Testis (tissue), 3 donors: ENCODE data around the gene TRAPPC12. TPM values are rescaled to one million over a fixed set of nuclear protein-coding genes. Genes with fewer than 3 reads are reported as not detected.
A peak's percentile ranks its signal among the peaks of the same experiment; 100 is the strongest.
"Not testable (repeated sequence)": the region's sequence is repeated elsewhere in the genome, so short reads cannot be mapped to it uniquely, and the experiment has no call there.

ENCODE experiments used
- DNase-seq: peaks from one replicate; pipeline ENCODE4 v3.0.0-alpha.2; 2019
- H3K27ac ChIP-seq, 2 donors: fragments of 200-600 bp; sonication (generic); one replicate each; pipeline ENCODE4 v1.5.1; 2019
- H3K27me3 ChIP-seq: fragments of 200-600 bp; sonication (generic); one replicate; pipeline ENCODE4 v1.5.1; 2019
- H3K36me3 ChIP-seq: fragments of 200-600 bp; sonication (generic); one replicate; pipeline ENCODE4 v1.5.1; 2017; ENCODE audit warnings: low read depth; ENCODE audit errors: missing control alignments
- H3K4me1 ChIP-seq: fragments of 200-600 bp; sonication (generic); one replicate; pipeline ENCODE4 v1.5.1; 2019
- H3K4me3 ChIP-seq, 2 donors: fragments of 200-600 bp; sonication (generic); one replicate each; pipeline ENCODE4 v1.5.1; 2017 to 2019
- H3K9me3 ChIP-seq: fragments of 200-600 bp; sonication (generic); one replicate; pipeline ENCODE4 v1.5.1; 2017
- POLR2A ChIP-seq: fragments of 450-650 bp; IDR thresholded peaks from one replicate; pipeline ENCODE4 v1.6.1; 2017; ENCODE audit warnings: antibody characterized with exemption, mild to moderate bottlenecking, moderate library complexity
- WGBS, 2 donors: methylation state at CpG; one replicate each; pipeline ENCODE4 v1.1.5; 2018; 5-methylcytosine and 5-hydroxymethylcytosine counted together
- intact Hi-C: fragments of 100-400 bp; cut with DNase I; formaldehyde crosslinking; loops from one replicate; pipeline ENCODE4 v1.15.1; 2023; ENCODE audit warnings: low total_unique reads
- polyA plus RNA-seq: library from polyadenylated mRNA; stranded (reverse); fragments of 350-450 nt; fragmentation: Illumina TruSeq; extraction: RNeasy Lipid Tissue Mini Kit (QIAGEN cat#74804); gene quantifications from one replicate; pipeline ENCODE4 v1.2.3, GENCODE V29; 2014; ENCODE audit warnings: low read depth, low replicate concordance; ENCODE audit not compliant: insufficient read depth
- total RNA-seq, 2 donors: library from RNA; depleted of rRNA; stranded (reverse); fragments of >200 nt; gene quantifications; one replicate each; pipeline ENCODE4 v1.2.3, GENCODE V29; 2016
- TF ChIP-seq, protein P1 (sequence below), 3 experiments: fragments of 450-650 bp in 2 of 3; fragments of 200-600 bp in 1 of 3; sonication (generic) in 1 of 3; IDR thresholded peaks; one replicate each; pipeline ENCODE4 v1.5.1; 2016 to 2019; ENCODE audit warnings: antibody characterized with exemption in 3 of 3, mild to moderate bottlenecking in 2 of 3, moderate library complexity in 1 of 3

The TRAPPC12 gene
- total and polyA plus RNA-seq, 3 donors from 2014 or later = 172 to 406 (median 236) TPM

DNA sequence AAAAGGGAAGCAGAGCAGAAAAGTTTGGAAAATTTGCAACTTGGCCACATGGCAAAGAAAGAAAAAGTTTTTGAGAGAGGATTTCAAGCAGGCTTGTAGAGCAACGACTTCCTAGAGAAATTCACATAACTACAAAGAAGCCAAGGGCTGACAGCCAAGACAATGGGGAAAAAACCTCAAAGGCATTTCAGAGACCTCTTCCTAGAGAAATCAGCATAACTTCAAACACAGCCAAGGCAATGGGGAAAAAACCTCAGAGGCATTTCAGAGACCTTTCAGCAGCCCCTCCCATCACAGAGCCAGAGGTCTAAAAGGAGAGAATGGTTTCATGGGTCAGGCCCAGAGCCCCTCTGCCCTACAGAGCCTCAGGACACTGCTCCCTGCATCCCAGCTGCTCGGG lies 132.6 kb downstream of the TRAPPC12 start:
- WGBS, 2 donors = 41 to 66% methylated on average over 1 to 2 of the region's 2 CpGs
- Histone ChIP-seq H3K4me1 (no peaks in the 10 kb centered on the region), H3K27ac (no peak overlapping the region), H3K36me3 (no peaks in the 10 kb centered on the region), H3K27me3 (no peaks in the 10 kb centered on the region), H3K4me3 (no peak overlapping the region), H3K9me3 (no peaks in the 10 kb centered on the region)
- TF ChIP-seq, protein P1, sequence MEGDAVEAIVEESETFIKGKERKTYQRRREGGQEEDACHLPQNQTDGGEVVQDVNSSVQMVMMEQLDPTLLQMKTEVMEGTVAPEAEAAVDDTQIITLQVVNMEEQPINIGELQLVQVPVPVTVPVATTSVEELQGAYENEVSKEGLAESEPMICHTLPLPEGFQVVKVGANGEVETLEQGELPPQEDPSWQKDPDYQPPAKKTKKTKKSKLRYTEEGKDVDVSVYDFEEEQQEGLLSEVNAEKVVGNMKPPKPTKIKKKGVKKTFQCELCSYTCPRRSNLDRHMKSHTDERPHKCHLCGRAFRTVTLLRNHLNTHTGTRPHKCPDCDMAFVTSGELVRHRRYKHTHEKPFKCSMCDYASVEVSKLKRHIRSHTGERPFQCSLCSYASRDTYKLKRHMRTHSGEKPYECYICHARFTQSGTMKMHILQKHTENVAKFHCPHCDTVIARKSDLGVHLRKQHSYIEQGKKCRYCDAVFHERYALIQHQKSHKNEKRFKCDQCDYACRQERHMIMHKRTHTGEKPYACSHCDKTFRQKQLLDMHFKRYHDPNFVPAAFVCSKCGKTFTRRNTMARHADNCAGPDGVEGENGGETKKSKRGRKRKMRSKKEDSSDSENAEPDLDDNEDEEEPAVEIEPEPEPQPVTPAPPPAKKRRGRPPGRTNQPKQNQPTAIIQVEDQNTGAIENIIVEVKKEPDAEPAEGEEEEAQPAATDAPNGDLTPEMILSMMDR (IDR thresholded peaks at IDR 0.05) = no peak
- no peak for TF ChIP-seq POLR2A
- intact Hi-C loops = no loop called here
- DNase-seq = no peak

DNA sequence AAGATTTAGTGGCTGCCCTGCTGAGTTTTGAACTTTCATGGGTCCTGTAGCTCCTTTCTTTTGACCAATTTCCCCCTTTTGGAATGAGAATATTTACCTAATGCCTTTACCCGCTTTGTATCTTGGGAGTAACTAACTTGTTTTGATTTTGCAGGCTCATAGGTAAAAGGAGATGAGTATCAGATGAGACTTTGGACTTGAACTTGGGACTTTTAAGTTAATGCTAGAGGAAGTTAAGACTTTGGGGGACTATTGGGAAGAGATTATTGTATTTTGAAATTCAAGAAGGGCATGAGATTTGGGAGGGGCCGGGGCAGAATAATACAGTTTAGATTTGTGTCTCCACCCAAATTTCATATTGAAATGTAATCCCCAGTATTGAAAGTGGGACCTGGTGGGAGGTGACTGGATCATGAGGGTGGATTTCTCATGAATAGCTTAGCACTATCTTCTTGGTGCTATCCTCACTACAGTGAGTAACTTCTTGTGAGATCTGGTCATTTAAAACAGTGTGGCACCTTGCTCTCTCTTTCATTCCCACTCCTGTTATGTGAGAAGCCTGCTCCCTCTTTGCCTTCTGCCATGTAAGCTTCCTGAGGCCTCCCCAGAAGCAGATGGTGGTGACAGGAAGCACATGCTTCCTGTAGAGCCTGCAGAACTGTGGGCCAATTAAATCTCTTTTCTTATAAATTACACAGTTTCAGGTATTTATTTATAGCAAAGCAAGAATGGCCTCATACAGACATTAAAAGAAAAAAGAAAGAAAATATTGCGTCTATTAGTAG lies 133.7 kb downstream of the TRAPPC12 start:
- H3K9me3 ChIP-seq = no peaks in the 10 kb centered on the region
- no peak for DNase-seq
- no peak overlapping the region for H3K4me3 ChIP-seq
- H3K27me3 ChIP-seq = no peaks in the 10 kb centered on the region
- intact Hi-C loops = no loop called here
- no peak overlapping the region for H3K27ac ChIP-seq
- no peaks in the 10 kb centered on the region for H3K36me3 ChIP-seq
- WGBS, 2 donors = 93 to 98% methylated on average over 3 of the region's 3 CpGs
- TF ChIP-seq, protein P1 (IDR thresholded peaks at IDR 0.05) = no peak
- TF ChIP-seq POLR2A = no peak
- peaks cover 6% of the 10 kb centered on the region for H3K4me1 ChIP-seq

DNA sequence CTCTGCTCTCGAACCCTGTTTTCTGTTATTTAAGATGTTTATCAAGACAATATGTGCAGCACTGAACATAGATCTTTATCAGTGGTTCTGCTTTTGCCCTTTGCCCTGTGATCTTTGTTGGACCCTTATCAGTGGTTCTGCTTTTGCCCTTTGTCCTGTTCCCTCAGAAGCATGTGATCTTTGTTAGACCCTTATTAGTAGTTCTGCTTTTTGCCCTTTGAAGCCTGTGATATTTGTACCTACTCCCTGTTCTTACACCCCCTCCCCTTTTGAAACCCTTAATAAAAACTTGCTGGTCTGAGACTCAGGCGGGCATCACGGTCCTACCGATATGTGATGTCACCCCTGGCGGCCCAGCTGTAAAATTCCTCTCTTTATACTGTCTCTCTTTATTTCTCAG lies 135.9 kb downstream of the TRAPPC12 start:
- H3K27me3 ChIP-seq, H3K4me1 ChIP-seq, H3K4me3 ChIP-seq, H3K27ac ChIP-seq, DNase-seq, intact Hi-C loops, H3K9me3 ChIP-seq, H3K36me3 ChIP-seq: not testable (repeated sequence)
- WGBS, 2 donors = 97 to 98% methylated on average over 5 of the region's 5 CpGs

DNA sequence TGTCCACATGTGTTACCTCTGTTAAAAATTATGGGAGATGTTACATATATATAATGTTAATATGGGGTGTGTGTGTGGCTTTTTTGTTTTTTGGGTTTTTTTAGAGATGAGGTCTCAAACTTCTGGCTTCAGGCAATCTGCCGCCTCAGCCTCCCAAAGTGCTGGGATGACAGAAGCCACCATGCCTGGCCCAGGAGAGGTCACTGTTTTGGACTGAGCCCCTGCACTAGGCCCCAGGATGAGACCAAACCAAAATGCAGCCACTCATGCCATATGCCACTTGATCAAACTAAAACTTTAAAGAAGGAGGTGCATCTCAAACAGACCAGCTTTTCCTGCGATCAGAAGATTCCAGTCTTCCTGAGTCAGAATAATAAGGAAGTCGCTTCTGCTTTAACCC lies 137.3 kb downstream of the TRAPPC12 start:
- intact Hi-C loops = no loop called here
- Histone ChIP-seq H3K9me3 (no peaks in the 10 kb centered on the region), H3K36me3 (no peaks in the 10 kb centered on the region), H3K4me1 (peaks cover 6% of the 10 kb centered on the region), H3K27ac (no peak overlapping the region), H3K4me3 (no peak overlapping the region), H3K27me3 (no peaks in the 10 kb centered on the region)
- no peak for DNase-seq
- WGBS, 2 donors = 84 to 92% methylated on average over 3 of the region's 3 CpGs
- TF ChIP-seq, protein P1 (IDR thresholded peaks at IDR 0.05) = no peak
- TF ChIP-seq POLR2A = no peak

DNA sequence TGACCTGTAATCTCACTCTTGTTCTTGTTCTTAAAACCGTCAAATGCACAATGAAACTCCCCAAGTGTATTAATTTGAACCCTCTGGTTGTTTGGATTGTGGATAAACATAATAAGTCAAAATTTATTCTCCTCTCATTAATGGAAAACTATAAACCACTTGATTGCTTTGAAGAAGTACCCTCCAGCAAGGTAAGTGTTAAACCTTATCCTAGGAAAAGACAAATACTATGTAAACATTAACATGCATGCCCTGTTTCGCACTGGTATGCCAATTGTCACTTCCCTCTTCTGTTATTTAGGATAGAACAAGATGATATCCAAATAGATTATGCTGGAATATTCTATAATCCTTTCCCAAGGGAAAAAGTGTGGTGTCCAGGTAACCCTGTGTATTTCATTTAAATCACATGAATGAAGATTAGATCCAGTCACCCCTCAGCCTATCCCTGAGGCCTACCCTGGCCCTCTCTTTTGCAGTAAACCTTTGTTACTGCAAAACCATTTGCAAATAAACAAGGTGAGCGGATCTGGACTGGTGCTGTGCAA lies 138.5 kb downstream of the TRAPPC12 start:
- peak overlapping the region; percentile 76 to 95 for H3K27ac ChIP-seq
- WGBS, 2 donors = 23 to 26% methylated on average over 3 of the region's 3 CpGs
- no peaks in the 10 kb centered on the region for H3K9me3 ChIP-seq
- H3K36me3 ChIP-seq = no peaks in the 10 kb centered on the region
- intact Hi-C loops = no loop called here
- TF ChIP-seq, protein P1 (IDR thresholded peaks at IDR 0.05) = no peak
- TF ChIP-seq POLR2A = no peak
- H3K4me1 ChIP-seq = peaks cover 9% of the 10 kb centered on the region
- DNase-seq = no peak
- H3K27me3 ChIP-seq = no peaks in the 10 kb centered on the region
- peak overlapping the region; percentile 70 to 90 for H3K4me3 ChIP-seq
